NOMO-1 treated with DMSO at 0.1 percent for 48 hours (cell line): ENCODE measurements around the gene PALD1.
"Not testable (repeated sequence)": the region's sequence is repeated elsewhere in the genome, so short reads cannot be mapped to it uniquely, and the experiment has no call there.

Experiments
- DNase-seq: peaks from one replicate; lab custom pipeline; 2025; ENCODE audit not compliant: unreplicated experiment; lab: John Stamatoyannopoulos, UW

PALD1 gene

GRCh38 chr10:70600512-70601395 lies 122.2 kb downstream of the PALD1 start:
- DNase-seq, result no peak

GRCh38 chr10:70601746-70602145 lies 123.2 kb downstream of the PALD1 start:
- DNase-seq, result no peak

DNA sequence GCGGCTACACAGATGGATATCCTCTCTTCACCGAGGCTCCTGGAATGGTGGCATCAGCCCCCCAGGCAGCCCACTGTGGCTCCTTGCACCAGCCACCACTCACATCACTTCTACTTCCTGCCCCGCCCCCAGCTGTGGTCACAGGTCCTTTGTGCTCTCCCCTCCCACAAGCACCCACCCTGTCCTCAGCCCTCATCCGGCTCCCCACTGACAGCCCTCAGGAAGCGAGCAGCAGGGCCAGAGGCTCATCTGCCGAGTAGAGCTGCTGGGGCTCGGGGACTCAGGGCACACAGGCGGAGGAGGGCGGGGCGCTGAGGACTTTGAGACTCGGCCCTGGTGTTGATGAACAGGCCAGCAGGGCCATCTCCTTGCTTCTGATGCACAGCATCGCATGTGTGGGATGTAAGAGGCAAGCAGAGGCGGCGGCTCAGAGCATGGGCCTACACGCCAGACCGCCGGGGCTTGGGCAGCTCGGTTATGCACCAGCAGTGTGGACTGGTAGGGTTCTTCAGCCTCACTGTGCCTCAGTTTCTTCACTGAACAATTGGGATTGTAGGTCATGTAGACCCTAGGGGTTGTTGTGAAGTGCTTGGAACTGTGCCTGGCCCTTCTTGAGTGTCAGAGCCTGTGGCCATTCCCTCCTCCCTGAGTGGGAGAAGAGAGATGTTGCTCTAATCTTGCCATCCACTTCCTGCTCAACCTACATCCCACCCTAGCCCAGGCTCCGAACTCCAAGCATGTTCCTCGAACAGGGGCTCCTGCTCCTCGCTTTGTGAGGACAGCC lies 124.3 kb downstream of the PALD1 start, which contains the start of gene PRF1:
TSS of gene PRF1 (minus strand) at position 77 of the 784 bp plus-strand sequence. CDS start 1,839 bp downstream, outside the sequence.
- DNase-seq, result no peak

DNA sequence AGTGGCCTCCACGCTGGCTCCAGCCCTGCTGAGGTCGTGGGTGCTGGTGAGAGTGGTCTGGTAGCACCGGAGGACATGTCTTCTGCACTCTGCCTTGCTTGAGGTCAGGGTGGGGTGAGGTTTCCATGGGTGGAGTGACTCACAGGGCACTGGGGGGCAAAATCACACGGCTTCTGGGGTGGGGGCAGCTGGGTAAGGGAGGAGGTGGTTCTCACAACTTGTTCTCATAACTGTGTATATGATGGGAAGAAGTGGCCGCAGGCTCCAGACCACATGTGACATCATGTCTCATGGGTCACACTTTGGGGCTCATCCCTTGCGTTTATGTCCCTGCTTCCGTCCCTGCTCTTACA lies 124.9 kb downstream of the PALD1 start:
- DNase-seq, result no peak

DNA sequence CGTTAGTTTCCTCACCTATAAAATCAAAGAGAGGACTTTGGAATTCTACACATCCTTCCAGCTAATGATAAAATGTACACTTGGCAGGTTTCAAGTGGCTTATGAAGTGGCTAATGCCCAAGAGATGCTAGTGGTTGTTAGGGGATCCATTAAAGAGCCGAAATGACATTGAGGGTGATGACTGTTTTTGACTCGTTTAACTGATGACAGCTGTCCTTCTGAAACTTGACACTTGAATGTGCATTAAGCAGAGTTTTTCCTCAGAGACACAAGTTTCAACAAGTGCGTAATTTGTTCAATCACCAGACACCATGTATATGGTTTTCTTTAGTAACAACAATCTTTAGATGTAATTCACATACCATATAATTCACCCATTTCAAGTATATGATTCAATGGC lies 125.5 kb downstream of the PALD1 start:
- no peak for DNase-seq

- DNase-seq, result peak; percentile 13
Measured at GRCh38 chr10:70605161-70605560, 126.6 kb downstream of the PALD1 start.

DNA sequence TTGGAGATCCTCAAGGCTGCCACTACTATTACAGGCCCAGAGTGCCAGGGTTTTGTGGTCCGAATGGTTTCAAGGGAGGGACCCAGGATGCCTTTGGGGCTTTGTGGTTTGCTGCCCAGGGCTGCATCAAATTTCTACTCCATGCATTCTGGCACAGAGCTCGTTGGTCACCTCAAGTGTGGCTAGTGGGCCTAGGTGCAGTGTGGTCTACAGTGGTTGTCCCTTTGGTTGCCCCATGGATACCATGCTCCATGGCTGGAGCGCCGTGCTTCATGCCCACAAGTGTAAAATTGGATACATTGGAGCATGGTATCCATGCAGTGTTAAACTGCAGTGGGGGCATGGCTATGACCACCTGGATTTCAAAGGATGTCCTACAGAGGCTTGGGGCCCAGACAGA lies 129.4 kb downstream of the PALD1 start:
- no peak for DNase-seq

GRCh38 chr10:70613941-70614340 lies 135.4 kb downstream of the PALD1 start:
- no peak for DNase-seq

GRCh38 chr10:70614364-70614763 lies 135.8 kb downstream of the PALD1 start:
- DNase-seq, result not testable (repeated sequence)

DNA sequence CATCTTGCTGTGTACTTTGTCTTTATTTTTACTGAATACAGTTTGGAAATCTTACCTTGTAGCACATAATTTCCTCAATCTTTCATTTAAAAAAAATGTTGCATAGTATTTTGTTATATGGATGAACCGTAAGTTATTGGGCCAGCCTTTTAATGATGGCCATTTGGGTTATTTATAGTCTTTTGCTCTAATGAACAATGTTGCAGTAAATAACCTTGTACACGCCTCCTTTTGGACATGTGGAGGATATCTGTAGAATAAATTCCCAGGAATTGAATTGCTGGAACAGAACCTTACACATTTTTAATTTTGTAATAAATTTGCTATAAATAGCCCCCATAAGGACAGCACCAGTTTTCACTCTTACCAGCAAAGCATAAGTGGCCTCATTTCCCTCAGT lies 136.6 kb downstream of the PALD1 start:
- no peak for DNase-seq

- DNase-seq, result peak; percentile 64
Measured at GRCh38 chr10:70615784-70616522, 137.4 kb downstream of the PALD1 start.

GRCh38 chr10:70616761-70617160 lies 138.2 kb downstream of the PALD1 start:
- no peak for DNase-seq
